ENCODE data around the gene ACKR2. TPM values are rescaled to one million over a fixed set of nuclear protein-coding genes. Genes with fewer than 3 reads are reported as not detected.

The ACKR2 gene
- total RNA-seq, 1 donor from 2014 or later: 0.88 TPM

GRCh38 chr3:42914771-42915515 lies 105.7 kb downstream of the ACKR2 start:
- Mint-ChIP-seq H3K4me1 (ENCODE audit: low read depth) (no peaks in the 10 kb centered on the region), H3K36me3 (ENCODE audit: low read depth) (peaks cover 3% of the 10 kb centered on the region), H3K27me3 (ENCODE audit: insufficient read depth) (no peaks in the 10 kb centered on the region), H3K4me3 (no peak overlapping the region), H3K9me3 (peaks cover 64% of the 10 kb centered on the region), H3K27ac (no peak overlapping the region)
- intact Hi-C loops (cut with micrococcal nuclease): no loop called here
- no peak for DNase-seq (ENCODE audit: low spot score)

Other genes starting within 250 kb of the ACKR2 start
- gene SEC22C, start 227.5 kb upstream of the ACKR2 start, total RNA-seq: 37.5 and 38.3 TPM in 2 replicates
- 66.3 and 67.5 TPM in 2 replicates for gene SS18L2, start 218.6 kb upstream of the ACKR2 start, total RNA-seq
- 76.9 and 79.7 TPM in 2 replicates for gene NKTR, start 208.8 kb upstream of the ACKR2 start, total RNA-seq
- 1.4 and 1.8 TPM in 2 replicates for gene ZBTB47, start 155.7 kb upstream of the ACKR2 start, total RNA-seq
- not detected in 2 replicates for gene KLHL40, start 123.9 kb upstream of the ACKR2 start, total RNA-seq
- not detected in 2 replicates for gene HHATL, start 106.6 kb upstream of the ACKR2 start, total RNA-seq
- 0.32 TPM in 1 of 2 replicates, not detected in the other for gene CCDC13, start 36.2 kb upstream of the ACKR2 start, total RNA-seq
- gene HIGD1A, start 5.0 kb upstream of the ACKR2 start, total RNA-seq: 90.1 and 97.5 TPM in 2 replicates
- gene CYP8B1, start 66.4 kb downstream of the ACKR2 start, total RNA-seq: not detected in 2 replicates
- 0.23 and 0.47 TPM in 2 replicates for gene ZNF662, start 96.7 kb downstream of the ACKR2 start, total RNA-seq
- not detected in 2 replicates for gene GASK1A, start 169.9 kb downstream of the ACKR2 start, total RNA-seq

Measured in activated T-helper 1 cell treated with anti-CD3 and anti-CD28 coated beads, Interleukin-12 subunit alpha, Interleukin-12 subunit beta, Interleukin-2, Interleukin-4 antibody, amounts not matched to agents 30 ng/mL and 10 ng/mL and 1 ng/mL, durations not matched to agents 14 hours and 24 hours and 36 hours (primary cell).